Measurements from ENCODE around the gene CHST11. TPM values are rescaled to one million over a fixed set of nuclear protein-coding genes. Genes with fewer than 3 reads are reported as not detected.

Gene CHST11
- total RNA-seq, 8 experiments from 2014 or later = 9.3 to 36.8 (median 12.9) TPM

GRCh38 chr12:104456950-104457745, 400 bp downstream of the CHST11 start:
- 0 to 5% (median 0%) methylated on average over 3 to 24 of the region's 71 CpGs; no CpG with 5 or more reads in 1 of the 10 experiments for WGBS, 10 experiments
- peak overlapping the region; percentile 62 for H3K27ac ChIP-seq

GRCh38 chr12:104457746-104458693, 1.3 kb downstream of the CHST11 start:
- peaks cover 13 to 15% of the 10 kb centered on the region in 2 donors for H3K4me1 ChIP-seq (replicated peaks in 1 of 2)
- in situ Hi-C loops (cut with MboI; ENCODE audit: low pct_unique_long_range_greater_than_20kb in 2 of 9, low sequenced_read_pairs in 9 of 9, unreplicated experiment in 9 of 9) = loop anchor here in 1 of 9 experiments (25.0 kb wide), 1 partner anchor 279 kb away; no protein-coding TSS in a partner anchor
- H3K27ac ChIP-seq = peak overlapping the region; percentile 62
- peak overlapping the region; percentile 74 to 99 (median 89) for H3K4me3 ChIP-seq
- WGBS, 10 experiments = 0 to 4% (median 0%) methylated on average over 1 to 23 of the region's 71 CpGs
- peak in 3 of 8 experiments; percentile 2 to 5 (median 2) for ATAC-seq (replicated peaks in 6 of 8)

More at GRCh38 chr12:104456950-104457745, 400 bp downstream of the CHST11 start:
- Histone ChIP-seq H3K4me3 (peak overlapping the region; percentile 74 to 99 (median 89)), H3K4me1 (replicated peaks in 1 of 2) (peaks cover 13 to 15% of the 10 kb centered on the region in 2 donors)
- ATAC-seq (replicated peaks in 6 of 8) = peak; percentile 7 to 51 (median 48)
- in situ Hi-C loops (cut with MboI; ENCODE audit: low pct_unique_long_range_greater_than_20kb in 2 of 9, low sequenced_read_pairs in 9 of 9, unreplicated experiment in 9 of 9) = loop anchor here in 1 of 9 experiments (25.0 kb wide), 1 partner anchor 280 kb away; no protein-coding TSS in a partner anchor

GRCh38 chr12:104458694-104459367, 2.1 kb downstream of the CHST11 start:
- Histone ChIP-seq H3K4me3 (peak overlapping the region; percentile 74 to 99 (median 89)), H3K27ac (no peak overlapping the region), H3K4me1 (replicated peaks in 1 of 2) (peaks cover 13 to 15% of the 10 kb centered on the region in 2 donors)
- peak in 2 of 8 experiments; percentile 6 to 7 for ATAC-seq (replicated peaks in 6 of 8)
- in situ Hi-C loops (cut with MboI; ENCODE audit: low pct_unique_long_range_greater_than_20kb in 2 of 9, low sequenced_read_pairs in 9 of 9, unreplicated experiment in 9 of 9) = loop anchor here in 1 of 9 experiments (25.0 kb wide), 1 partner anchor 278 kb away; no protein-coding TSS in a partner anchor
- WGBS, 10 experiments = 0 to 60% (median 2%) methylated on average over 2 to 14 of the region's 21 CpGs; no CpG with 5 or more reads in 1 of the 10 experiments

- Histone ChIP-seq H3K4me3 (peak overlapping the region; percentile 74 to 99 (median 89)), H3K4me1 (replicated peaks in 1 of 2) (peaks cover 13 to 15% of the 10 kb centered on the region in 2 donors), H3K27ac (no peak overlapping the region)
- in situ Hi-C loops (cut with MboI; ENCODE audit: low pct_unique_long_range_greater_than_20kb in 2 of 9, low sequenced_read_pairs in 9 of 9, unreplicated experiment in 9 of 9) = loop anchor here in 1 of 9 experiments (25.0 kb wide), 1 partner anchor 278 kb away; no protein-coding TSS in a partner anchor
- WGBS, 10 experiments = 19 to 98% (median 46%) methylated on average over 1 to 4 of the region's 7 CpGs; no CpG with 5 or more reads in 1 of the 10 experiments
- ATAC-seq (replicated peaks in 6 of 8) = peak in 1 of 8 experiments; percentile 1
Observed at GRCh38 chr12:104459368-104459909, 2.7 kb downstream of the CHST11 start.

- 0 to 100% (median 54%) methylated on average over 1 to 4 of the region's 10 CpGs; no CpG with 5 or more reads in 2 of the 10 experiments for WGBS, 10 experiments
- in situ Hi-C loops (cut with MboI; ENCODE audit: low pct_unique_long_range_greater_than_20kb in 2 of 9, low sequenced_read_pairs in 9 of 9, unreplicated experiment in 9 of 9) = loop anchor here in 1 of 9 experiments (25.0 kb wide), 1 partner anchor 277 kb away; no protein-coding TSS in a partner anchor
- H3K27ac ChIP-seq = no peak overlapping the region
- ATAC-seq (replicated peaks in 6 of 8) = no peak
- peaks cover 15 to 16% of the 10 kb centered on the region in 2 donors for H3K4me1 ChIP-seq (replicated peaks in 1 of 2)
- peak overlapping the region in 2 of 5 donors; percentile 7 to 89 for H3K4me3 ChIP-seq
Observed at GRCh38 chr12:104460041-104460719, 3.4 kb downstream of the CHST11 start.

GRCh38 chr12:104460973-104461698, 4.4 kb downstream of the CHST11 start:
- no peak overlapping the region for H3K27ac ChIP-seq
- no peak overlapping the region for H3K4me3 ChIP-seq
- WGBS, 10 experiments = 80 to 100% (median 92%) methylated on average over 1 to 5 of the region's 5 CpGs; no CpG with 5 or more reads in 2 of the 10 experiments
- ATAC-seq (replicated peaks in 6 of 8) = no peak
- peaks cover 13% of the 10 kb centered on the region in 2 donors for H3K4me1 ChIP-seq (replicated peaks in 1 of 2)
- in situ Hi-C loops (cut with MboI; ENCODE audit: low pct_unique_long_range_greater_than_20kb in 2 of 9, low sequenced_read_pairs in 9 of 9, unreplicated experiment in 9 of 9) = loop anchor here in 1 of 9 experiments (25.0 kb wide), 1 partner anchor 276 kb away; no protein-coding TSS in a partner anchor

- 80 to 100% (median 100%) methylated on average over 1 of the region's 1 CpG; no CpG with 5 or more reads in 4 of the 10 experiments for WGBS, 10 experiments
- in situ Hi-C loops (cut with MboI; ENCODE audit: low pct_unique_long_range_greater_than_20kb in 2 of 9, low sequenced_read_pairs in 9 of 9, unreplicated experiment in 9 of 9) = loop anchor here in 1 of 9 experiments (25.0 kb wide), 1 partner anchor 275 kb away; no protein-coding TSS in a partner anchor
- H3K4me1 ChIP-seq (replicated peaks in 1 of 2) = peaks cover 13% of the 10 kb centered on the region in 2 donors
- H3K27ac ChIP-seq = no peak overlapping the region
- no peak for ATAC-seq (replicated peaks in 6 of 8)
- H3K4me3 ChIP-seq = no peak overlapping the region
Observed at GRCh38 chr12:104462325-104462724, 5.6 kb downstream of the CHST11 start.

- no peak for ATAC-seq (replicated peaks in 6 of 8)
Observed at GRCh38 chr12:104462931-104463339, 6.2 kb downstream of the CHST11 start.

GRCh38 chr12:104463368-104463767, 6.6 kb downstream of the CHST11 start:
- H3K4me1 ChIP-seq (replicated peaks in 1 of 2) = peaks cover 13 to 17% of the 10 kb centered on the region in 2 donors
- 100% methylated on average over 1 of the region's 1 CpG; no CpG with 5 or more reads in 3 of the 10 experiments for WGBS, 10 experiments
- H3K27ac ChIP-seq = no peak overlapping the region
- in situ Hi-C loops (cut with MboI; ENCODE audit: low pct_unique_long_range_greater_than_20kb in 2 of 9, low sequenced_read_pairs in 9 of 9, unreplicated experiment in 9 of 9) = loop anchor here in 1 of 9 experiments (25.0 kb wide), 1 partner anchor 274 kb away; no protein-coding TSS in a partner anchor
- no peak overlapping the region for H3K4me3 ChIP-seq
- no peak for ATAC-seq (replicated peaks in 6 of 8)

More at GRCh38 chr12:104462931-104463339, 6.2 kb downstream of the CHST11 start:
- in situ Hi-C loops (cut with MboI; ENCODE audit: low pct_unique_long_range_greater_than_20kb in 2 of 9, low sequenced_read_pairs in 9 of 9, unreplicated experiment in 9 of 9) = loop anchor here in 1 of 9 experiments (25.0 kb wide), 1 partner anchor 274 kb away; no protein-coding TSS in a partner anchor
- H3K4me1 ChIP-seq (replicated peaks in 1 of 2) = peaks cover 13% of the 10 kb centered on the region in 2 donors
- 100% methylated on average over 1 of the region's 1 CpG; no CpG with 5 or more reads in 9 of the 10 experiments for WGBS, 10 experiments
- H3K4me3 ChIP-seq = no peak overlapping the region
- H3K27ac ChIP-seq = no peak overlapping the region

GRCh38 chr12:104464899-104465298, 8.2 kb downstream of the CHST11 start:
- ATAC-seq (replicated peaks in 6 of 8) = no peak
- WGBS, 10 experiments = 22 to 92% (median 64%) methylated on average over 3 of the region's 3 CpGs; no CpG with 5 or more reads in 4 of the 10 experiments
- in situ Hi-C loops (cut with MboI; ENCODE audit: low pct_unique_long_range_greater_than_20kb in 2 of 9, low sequenced_read_pairs in 9 of 9, unreplicated experiment in 9 of 9) = loop anchor here in 1 of 9 experiments (25.0 kb wide), 1 partner anchor 272 kb away; no protein-coding TSS in a partner anchor
- Histone ChIP-seq H3K4me3 (no peak overlapping the region), H3K4me1 (replicated peaks in 1 of 2) (peaks cover 6 to 13% of the 10 kb centered on the region in 2 donors), H3K27ac (no peak overlapping the region)
